ENCODE measurements around the gene SSBP4. TPM values are rescaled to one million over a fixed set of nuclear protein-coding genes. Genes with fewer than 3 reads are reported as not detected.

Gene SSBP4
- polyA plus RNA-seq, 1 of the 3 experiments (the other 2 are of a cell fraction) = 24.9 TPM

DNA sequence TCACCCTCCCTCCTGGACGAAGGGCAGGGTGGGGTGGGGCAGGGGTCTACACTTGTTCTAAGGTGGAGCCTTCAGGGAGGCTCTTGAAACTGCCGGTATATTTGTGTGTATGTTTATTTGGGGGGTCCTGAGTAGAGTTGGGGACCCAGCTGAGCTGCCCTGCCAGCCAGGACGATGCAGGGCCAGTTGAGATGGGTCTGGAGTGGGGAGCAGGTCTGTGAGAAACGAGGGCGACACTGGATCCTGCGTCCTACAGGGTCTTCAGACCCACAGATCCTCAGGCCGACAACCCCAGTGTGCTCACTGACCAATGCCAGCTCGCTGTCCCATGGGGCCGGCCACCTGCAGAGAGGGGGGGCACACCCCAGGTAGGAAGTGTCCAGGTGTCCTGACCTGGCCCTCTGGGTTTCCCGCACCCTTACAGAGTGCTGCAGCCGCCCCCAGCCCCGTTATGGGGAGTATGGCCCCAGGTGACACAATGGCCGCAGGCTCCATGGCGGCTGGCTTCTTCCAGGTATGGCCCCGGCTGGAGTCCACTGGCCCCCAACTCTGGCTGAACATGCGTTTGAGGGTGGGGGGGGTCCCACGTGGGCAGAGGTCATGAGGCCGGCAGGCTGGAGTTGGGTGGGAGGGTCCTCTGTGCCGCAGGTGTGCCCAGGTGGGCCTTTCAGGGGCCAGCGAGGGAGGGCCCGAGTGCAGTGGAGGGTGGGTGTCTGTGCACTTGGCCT is 11.4 kb downstream of the SSBP4 start:
- ChIA-PET CTCF (no interaction called here), POLR2A (interaction anchor here (0.5 kb wide), 1 partner anchor 248 kb away, joined by 6 read pairs; no protein-coding TSS in a partner anchor)
- Histone ChIP-seq H3K9me2 (no peaks in the 10 kb centered on the region), H3K27me3 (ENCODE audit: insufficient read depth) (no peaks in the 10 kb centered on the region), H3K79me2 (ENCODE audit: insufficient read depth) (peaks cover 16% of the 10 kb centered on the region; the same call in 1 of the 2 replicates), H3K9me3 (no peaks in the 10 kb centered on the region), H3K36me3 (replicated peaks in 1 of 2; ENCODE audit: control insufficient read depth in 1 of 2, insufficient read depth in 2 of 2, low read length in 1 of 2) (peaks cover 0 to 9% of the 10 kb centered on the region in 2 experiments), H3F3A (replicated peaks; ENCODE audit: insufficient read depth) (peaks cover 5% of the 10 kb centered on the region), H3K4me2 (no peak overlapping the region), H3K27ac (ENCODE audit: low read depth in 2 of 2, low read length in 1 of 2) (no peak overlapping the region; a peak in 1 of 4 replicates), H2AFZ (ENCODE audit: low read depth) (no peak overlapping the region), H4K20me1 (ENCODE audit: insufficient read depth) (peaks cover 9% of the 10 kb centered on the region), H3K9ac (no peak overlapping the region), H3K4me1 (ENCODE audit: control insufficient read depth in 1 of 2, insufficient read depth in 2 of 2, low read depth in 1 of 2, low read length in 1 of 2) (peaks cover 23 to 63% of the 10 kb centered on the region in 2 experiments; a peak in 2 of 4 replicates), H3K4me3 (ENCODE audit: low read depth in 2 of 2, low read length in 1 of 2) (no peak overlapping the region)
- DNase-seq = no peak
- no peak for TF ChIP-seq RXRA (IDR thresholded peaks at IDR 0.05; ENCODE audit: borderline replicate concordance, low read depth)
- no peak for TF ChIP-seq FOSL2 (IDR thresholded peaks at IDR 0.05; ENCODE audit: borderline replicate concordance, low read depth)
- TF ChIP-seq MEF2A (IDR thresholded peaks at IDR 0.05; ENCODE audit: borderline replicate concordance, low read depth) = no peak
- TF ChIP-seq MXI1 (IDR thresholded peaks at IDR 0.05; ENCODE audit: low read depth, low read length) = no peak
- TF ChIP-seq TCF12 (IDR thresholded peaks at IDR 0.05) = no peak
- TF ChIP-seq JUND (IDR thresholded peaks at IDR 0.05) = no peak
- TF ChIP-seq RFX5 (IDR thresholded peaks at IDR 0.05; ENCODE audit: low read length) = no peak
- TF ChIP-seq, protein P1, sequence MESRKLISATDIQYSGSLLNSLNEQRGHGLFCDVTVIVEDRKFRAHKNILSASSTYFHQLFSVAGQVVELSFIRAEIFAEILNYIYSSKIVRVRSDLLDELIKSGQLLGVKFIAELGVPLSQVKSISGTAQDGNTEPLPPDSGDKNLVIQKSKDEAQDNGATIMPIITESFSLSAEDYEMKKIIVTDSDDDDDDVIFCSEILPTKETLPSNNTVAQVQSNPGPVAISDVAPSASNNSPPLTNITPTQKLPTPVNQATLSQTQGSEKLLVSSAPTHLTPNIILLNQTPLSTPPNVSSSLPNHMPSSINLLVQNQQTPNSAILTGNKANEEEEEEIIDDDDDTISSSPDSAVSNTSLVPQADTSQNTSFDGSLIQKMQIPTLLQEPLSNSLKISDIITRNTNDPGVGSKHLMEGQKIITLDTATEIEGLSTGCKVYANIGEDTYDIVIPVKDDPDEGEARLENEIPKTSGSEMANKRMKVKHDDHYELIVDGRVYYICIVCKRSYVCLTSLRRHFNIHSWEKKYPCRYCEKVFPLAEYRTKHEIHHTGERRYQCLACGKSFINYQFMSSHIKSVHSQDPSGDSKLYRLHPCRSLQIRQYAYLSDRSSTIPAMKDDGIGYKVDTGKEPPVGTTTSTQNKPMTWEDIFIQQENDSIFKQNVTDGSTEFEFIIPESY (IDR thresholded peaks at IDR 0.05; ENCODE audit: borderline replicate concordance, low read depth) = no peak
- no peak for TF ChIP-seq NRF1 (IDR thresholded peaks at IDR 0.05; ENCODE audit: low read depth, low read length)
- no peak for TF ChIP-seq CHD2 (IDR thresholded peaks at IDR 0.05; ENCODE audit: low read length, partially characterized antibody)
- TF ChIP-seq FOXJ3 (CRISPR knock-in tag; IDR thresholded peaks at IDR 0.05) = no peak
- no peak for TF ChIP-seq SMC3 (IDR thresholded peaks at IDR 0.05; ENCODE audit: low read depth, low read length)
- TF ChIP-seq, protein P2, sequence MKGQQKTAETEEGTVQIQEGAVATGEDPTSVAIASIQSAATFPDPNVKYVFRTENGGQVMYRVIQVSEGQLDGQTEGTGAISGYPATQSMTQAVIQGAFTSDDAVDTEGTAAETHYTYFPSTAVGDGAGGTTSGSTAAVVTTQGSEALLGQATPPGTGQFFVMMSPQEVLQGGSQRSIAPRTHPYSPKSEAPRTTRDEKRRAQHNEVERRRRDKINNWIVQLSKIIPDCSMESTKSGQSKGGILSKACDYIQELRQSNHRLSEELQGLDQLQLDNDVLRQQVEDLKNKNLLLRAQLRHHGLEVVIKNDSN (IDR thresholded peaks at IDR 0.05; ENCODE audit: borderline replicate concordance, low read depth) = no peak
- no peak for TF ChIP-seq NFIC (IDR thresholded peaks at IDR 0.05; ENCODE audit: borderline replicate concordance)
- TF ChIP-seq TEAD4 (IDR thresholded peaks at IDR 0.05; ENCODE audit: borderline replicate concordance, insufficient read depth) = no peak
- no peak for TF ChIP-seq SIN3A (IDR thresholded peaks at IDR 0.05; ENCODE audit: borderline replicate concordance, low read depth, low read length)
- TF ChIP-seq YY1 (IDR thresholded peaks at IDR 0.05; ENCODE audit: low read depth) = no peak
- 93% methylated on average over 5 of the region's 21 CpGs for WGBS (ENCODE audit: low lambda C conversion rate)
